HL-60 (cell line): Measurements from ENCODE around the gene ACTL10.

Experiments used
- DNase-seq, 2 experiments: peaks; one replicate each; pipeline ENCODE4 v3.0.0-alpha.2; 2010 to 2020; ENCODE audit warnings: low read depth in 1 of 2, low spot score in 1 of 2
- H3K27ac ChIP-seq: fragments of 250-450 bp; sonication (Bioruptor Pico); replicated peaks from 2 replicates; pipeline ENCODE4 v1.5.1; 2020; ENCODE audit warnings: mild to moderate bottlenecking, moderate library complexity
- H3K27me3 ChIP-seq: fragments of 250-450 bp; sonication (Bioruptor Pico); 2 replicates; pipeline ENCODE4 v1.5.1; 2021; ENCODE audit warnings: mild to moderate bottlenecking, moderate library complexity; ENCODE audit not compliant: insufficient read depth, poor library complexity, severe bottlenecking
- H3K4me3 ChIP-seq: replicated peaks from 2 replicates; pipeline ENCODE4 v1.5.1; 2011; ENCODE audit warnings: mild to moderate bottlenecking, control low read depth, low read length; ENCODE audit not compliant: insufficient read depth
- CTCF ChIP-seq: IDR thresholded peaks from one replicate; pipeline ENCODE4 v1.5.1; 2011; ENCODE audit warnings: low read length, control low read depth, inconsistent platforms; ENCODE audit not compliant: insufficient read depth
- GABPA ChIP-seq: IDR thresholded peaks from 2 replicates; pipeline ENCODE4 v1.6.1; 2012; ENCODE audit warnings: low read depth
- POLR2AphosphoS5 ChIP-seq: IDR thresholded peaks from 2 replicates; pipeline ENCODE4 v1.6.1; 2012; ENCODE audit warnings: low read depth
- REST ChIP-seq: IDR thresholded peaks from 2 replicates; pipeline ENCODE4 v1.6.1; 2012; ENCODE audit warnings: low read depth; ENCODE audit not compliant: insufficient replicate concordance
- SPI1 ChIP-seq: IDR thresholded peaks from 2 replicates; pipeline ENCODE4 v1.6.1; 2012; ENCODE audit warnings: low read depth, mild to moderate bottlenecking, borderline replicate concordance

Gene ACTL10

DNA sequence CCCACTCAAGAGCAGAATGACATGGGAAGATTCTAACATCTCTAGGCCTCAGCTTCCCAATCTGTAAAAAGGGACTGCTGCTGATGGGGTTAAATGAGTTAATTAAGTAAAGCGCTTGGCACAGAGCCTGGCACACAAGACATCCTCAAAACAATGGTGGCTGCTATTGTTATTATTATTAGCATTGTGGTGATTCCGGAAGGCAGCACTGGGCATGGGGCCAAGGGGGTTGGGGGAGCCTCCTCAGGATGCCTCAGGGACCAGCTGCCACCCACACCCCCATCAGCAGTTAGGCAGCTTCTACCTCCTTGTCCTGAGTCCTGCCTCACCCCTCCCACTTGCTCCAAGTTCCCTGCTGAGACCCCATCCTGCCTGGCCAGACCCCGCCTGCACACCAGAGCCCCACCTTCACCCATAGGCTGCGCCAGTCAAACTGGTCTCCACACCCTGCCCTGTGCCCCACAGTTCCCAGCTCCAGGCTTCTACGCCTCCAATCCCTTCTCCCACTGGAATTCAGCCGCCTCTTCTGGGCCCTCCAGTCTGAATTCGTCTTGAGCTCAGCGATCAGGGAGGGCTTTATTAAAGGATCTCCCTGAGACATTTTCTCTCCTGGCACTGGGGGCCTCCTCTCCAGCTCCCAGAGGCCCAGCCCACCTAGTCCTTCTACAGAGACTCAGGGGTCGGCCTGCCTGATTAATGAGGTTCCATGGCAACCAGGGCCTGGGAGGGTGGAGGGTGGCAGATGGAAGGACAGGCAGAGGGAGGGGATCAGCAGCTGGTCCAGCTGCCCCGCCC, 18.0 kb downstream of the ACTL10 start:
- DNase-seq = no peak
- peak overlapping the region; percentile 62 for H3K27ac ChIP-seq
- TF ChIP-seq SPI1 = no peak
- TF ChIP-seq POLR2AphosphoS5 = 0 out of 2 replicates have a peak, but pooled peaks have one; percentile 18
- TF ChIP-seq REST = no peak
- TF ChIP-seq GABPA = no peak
- TF ChIP-seq CTCF = no peak
- H3K4me3 ChIP-seq = peak overlapping the region; percentile 75
- no peaks in the 10 kb centered on the region for H3K27me3 ChIP-seq

GRCh38 chr20:33685328-33686099, 18.8 kb downstream of the ACTL10 start:
- Histone ChIP-seq H3K4me3 (peak overlapping the region; percentile 75), H3K27ac (peak overlapping the region; percentile 62), H3K27me3 (no peaks in the 10 kb centered on the region)
- TF ChIP-seq SPI1 (peak; percentile 28; the same call in 1 of the 2 replicates), GABPA (no peak), CTCF (no peak), REST (no peak), POLR2AphosphoS5 (no peak)
- peak; percentile 61 to 82 for DNase-seq

GRCh38 chr20:33686100-33686983, 19.6 kb downstream of the ACTL10 start, which contains the start of gene E2F1:
E2F1 (minus strand) TSS chr20:33686385; CDS start chr20:33686264, 121 bp downstream.
- Histone ChIP-seq H3K4me3 (peak within 1 kb of the TSS; percentile 75), H3K27me3 (no peaks in the 10 kb centered on the region), H3K27ac (peak within 1 kb of the TSS; percentile 62)
- DNase-seq = peak; percentile 74 to 96
- TF ChIP-seq CTCF (no peak), GABPA (no peak), SPI1 (no peak), POLR2AphosphoS5 (peak; percentile 60; the same call in 1 of the 2 replicates), REST (no peak)
